Measurements from ENCODE around the gene NFIA.

The NFIA gene

DNA sequence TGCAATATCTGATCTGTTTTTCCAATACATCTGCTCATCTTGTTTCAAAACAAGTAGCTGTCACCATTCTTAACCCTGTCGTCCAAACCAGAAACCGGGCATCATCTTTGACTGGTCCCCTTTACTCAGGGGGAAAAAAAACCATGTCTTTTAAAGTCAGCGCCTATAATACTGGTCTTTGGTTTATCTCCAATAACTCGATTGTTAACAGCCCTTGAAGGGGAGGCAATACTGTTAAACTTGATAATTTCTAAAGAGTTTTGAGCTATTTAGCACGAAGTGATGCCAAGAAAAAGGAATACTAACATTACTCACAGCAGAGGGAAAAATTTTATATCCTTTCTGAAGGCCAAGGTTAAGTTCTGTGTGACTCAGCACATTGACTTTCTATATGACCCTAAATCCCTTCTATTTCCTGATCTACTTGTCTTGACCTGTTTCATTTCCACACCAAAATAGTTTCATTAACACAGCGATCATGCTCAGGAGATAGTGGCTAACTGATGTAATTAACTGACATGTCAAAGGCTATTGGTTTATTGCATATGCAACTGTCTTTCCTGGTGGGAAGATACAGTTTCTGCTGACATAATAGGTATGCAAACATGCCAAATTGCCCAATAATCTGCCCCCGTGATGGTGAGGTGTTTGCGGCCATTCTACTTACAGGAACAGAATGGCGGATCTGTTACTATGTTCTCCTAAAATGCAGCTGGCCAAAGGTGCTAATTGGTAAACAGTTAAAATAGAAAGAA is 59.1 kb downstream of the NFIA start (continued):
- TF ChIP-seq ZNF692 (tag by site-specific recombination; IDR thresholded peaks at IDR 0.05) (peak; percentile 78), KLF17 (tag by site-specific recombination; IDR thresholded peaks at IDR 0.05) (peak; percentile 44; the same call in 1 of the 2 replicates), ZBTB21 (tag by site-specific recombination; IDR thresholded peaks at IDR 0.05) (peak; percentile 84), ZSCAN30 (tag by site-specific recombination; IDR thresholded peaks at IDR 0.05) (peak; percentile 74; the same call in 1 of the 2 replicates), ZXDB (tag by site-specific recombination; IDR thresholded peaks at IDR 0.05) (peak; percentile 90), SP3 (tag by site-specific recombination; IDR thresholded peaks at IDR 0.05) (0 out of 2 replicates have a peak, but pooled peaks have one; percentile 49), ZNF548 (tag by site-specific recombination; IDR thresholded peaks at IDR 0.05) (no peak), ZNF529 (tag by site-specific recombination; IDR thresholded peaks at IDR 0.05; ENCODE audit: insufficient replicate concordance) (no peak), ZNF10 (tag by site-specific recombination; IDR thresholded peaks at IDR 0.05) (no peak; the same call in none of the 2 replicates), SETDB1 (IDR thresholded peaks at IDR 0.05; ENCODE audit: insufficient read length, low read length) (peak; percentile 31), SP2 (tag by site-specific recombination; IDR thresholded peaks at IDR 0.05) (peak; percentile 49), MZF1 (tag by site-specific recombination; IDR thresholded peaks at IDR 0.05; ENCODE audit: borderline replicate concordance) (peak; percentile 90), GLIS2 (tag by site-specific recombination; IDR thresholded peaks at IDR 0.05) (peak; percentile 34; the same call in 1 of the 2 replicates), ZNF280D (tag by site-specific recombination; IDR thresholded peaks at IDR 0.05) (0 out of 2 replicates have a peak, but pooled peaks have one; percentile 61), ZFP37 (tag by site-specific recombination; IDR thresholded peaks at IDR 0.05) (peak; percentile 73; the same call in 1 of the 2 replicates), IKZF3 (tag by site-specific recombination; IDR thresholded peaks at IDR 0.05) (peak; percentile 98), ZNF433 (tag by site-specific recombination; IDR thresholded peaks at IDR 0.05; ENCODE audit: low read depth) (no peak), ZNF558 (tag by site-specific recombination; IDR thresholded peaks at IDR 0.05) (peak; percentile 78; the same call in 1 of the 2 replicates), BCL6B (tag by site-specific recombination; IDR thresholded peaks at IDR 0.05) (peak; percentile 55; the same call in 1 of the 2 replicates), ZBTB1 (tag by site-specific recombination; IDR thresholded peaks at IDR 0.05) (0 out of 2 replicates have a peak, but pooled peaks have one; percentile 39), ZNF580 (tag by site-specific recombination; IDR thresholded peaks at IDR 0.05) (peak; percentile 80), ZNF37A (tag by site-specific recombination; IDR thresholded peaks at IDR 0.05) (no peak), ZNF423 (tag by site-specific recombination; IDR thresholded peaks at IDR 0.05) (no peak)
- TF ChIP-seq, protein P1, sequence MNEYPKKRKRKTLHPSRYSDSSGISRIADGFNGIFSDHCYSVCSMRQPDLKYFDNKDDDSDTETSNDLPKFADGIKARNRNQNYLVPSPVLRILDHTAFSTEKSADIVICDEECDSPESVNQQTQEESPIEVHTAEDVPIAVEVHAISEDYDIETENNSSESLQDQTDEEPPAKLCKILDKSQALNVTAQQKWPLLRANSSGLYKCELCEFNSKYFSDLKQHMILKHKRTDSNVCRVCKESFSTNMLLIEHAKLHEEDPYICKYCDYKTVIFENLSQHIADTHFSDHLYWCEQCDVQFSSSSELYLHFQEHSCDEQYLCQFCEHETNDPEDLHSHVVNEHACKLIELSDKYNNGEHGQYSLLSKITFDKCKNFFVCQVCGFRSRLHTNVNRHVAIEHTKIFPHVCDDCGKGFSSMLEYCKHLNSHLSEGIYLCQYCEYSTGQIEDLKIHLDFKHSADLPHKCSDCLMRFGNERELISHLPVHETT (tag by site-specific recombination; IDR thresholded peaks at IDR 0.05) = peak; percentile 99
- TF ChIP-seq, protein P2, sequence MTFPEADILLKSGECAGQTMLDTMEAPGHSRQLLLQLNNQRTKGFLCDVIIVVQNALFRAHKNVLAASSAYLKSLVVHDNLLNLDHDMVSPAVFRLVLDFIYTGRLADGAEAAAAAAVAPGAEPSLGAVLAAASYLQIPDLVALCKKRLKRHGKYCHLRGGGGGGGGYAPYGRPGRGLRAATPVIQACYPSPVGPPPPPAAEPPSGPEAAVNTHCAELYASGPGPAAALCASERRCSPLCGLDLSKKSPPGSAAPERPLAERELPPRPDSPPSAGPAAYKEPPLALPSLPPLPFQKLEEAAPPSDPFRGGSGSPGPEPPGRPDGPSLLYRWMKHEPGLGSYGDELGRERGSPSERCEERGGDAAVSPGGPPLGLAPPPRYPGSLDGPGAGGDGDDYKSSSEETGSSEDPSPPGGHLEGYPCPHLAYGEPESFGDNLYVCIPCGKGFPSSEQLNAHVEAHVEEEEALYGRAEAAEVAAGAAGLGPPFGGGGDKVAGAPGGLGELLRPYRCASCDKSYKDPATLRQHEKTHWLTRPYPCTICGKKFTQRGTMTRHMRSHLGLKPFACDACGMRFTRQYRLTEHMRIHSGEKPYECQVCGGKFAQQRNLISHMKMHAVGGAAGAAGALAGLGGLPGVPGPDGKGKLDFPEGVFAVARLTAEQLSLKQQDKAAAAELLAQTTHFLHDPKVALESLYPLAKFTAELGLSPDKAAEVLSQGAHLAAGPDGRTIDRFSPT (tag by site-specific recombination; IDR thresholded peaks at IDR 0.05) = peak; percentile 63

Measured in HEK293 (cell line).